Lower leg skin (tissue), 4 donors: ENCODE results near the gene HOXC9. TPM values are rescaled to one million over a fixed set of nuclear protein-coding genes. Genes with fewer than 3 reads are reported as not detected.

ENCODE experiments used
- DNase-seq, 2 donors: peaks; one replicate each; pipeline ENCODE4 v3.0.0-alpha.2; 2019; ENCODE audit warnings: low spot score in 2 of 2
- H3K4me3 ChIP-seq: fragments of 200-600 bp; sonication (generic); 2 replicates; pipeline ENCODE4 v1.5.1; 2017; ENCODE audit warnings: mild to moderate bottlenecking, low read depth; ENCODE audit not compliant: poor library complexity, severe bottlenecking
- POLR2A ChIP-seq, 2 donors: fragments of 450-650 bp; IDR thresholded peaks; one replicate each; pipeline ENCODE4 v1.6.1; 2016 to 2017; ENCODE audit warnings: antibody characterized with exemption in 2 of 2, mild to moderate bottlenecking in 1 of 2, moderate library complexity in 1 of 2
- WGBS, 2 donors: methylation state at CpG; one replicate each; pipeline ENCODE4 v1.1.5; 2018; 5-methylcytosine and 5-hydroxymethylcytosine counted together
- intact Hi-C: fragments of 100-400 bp; cut with DNase I; formaldehyde crosslinking; loops from one replicate; pipeline ENCODE4 v1.15.0; 2023; ENCODE audit warnings: low total_unique reads
- total RNA-seq, 4 donors: library from RNA; depleted of rRNA; stranded (reverse); fragments of >200 nt; gene quantifications; one replicate each; pipeline ENCODE4 v1.1.0, GENCODE V29; 2016
- TF ChIP-seq, protein P1 (sequence below), 3 donors: fragments of 450-650 bp; IDR thresholded peaks; one replicate each; pipeline ENCODE4 v1.5.1; 2016; ENCODE audit warnings: antibody characterized with exemption in 3 of 3, mild to moderate bottlenecking in 3 of 3, moderate library complexity in 2 of 3

The HOXC9 gene
- total RNA-seq, 4 donors from 2014 or later, result 9.6 to 16.8 (median 11.7) TPM

DNA sequence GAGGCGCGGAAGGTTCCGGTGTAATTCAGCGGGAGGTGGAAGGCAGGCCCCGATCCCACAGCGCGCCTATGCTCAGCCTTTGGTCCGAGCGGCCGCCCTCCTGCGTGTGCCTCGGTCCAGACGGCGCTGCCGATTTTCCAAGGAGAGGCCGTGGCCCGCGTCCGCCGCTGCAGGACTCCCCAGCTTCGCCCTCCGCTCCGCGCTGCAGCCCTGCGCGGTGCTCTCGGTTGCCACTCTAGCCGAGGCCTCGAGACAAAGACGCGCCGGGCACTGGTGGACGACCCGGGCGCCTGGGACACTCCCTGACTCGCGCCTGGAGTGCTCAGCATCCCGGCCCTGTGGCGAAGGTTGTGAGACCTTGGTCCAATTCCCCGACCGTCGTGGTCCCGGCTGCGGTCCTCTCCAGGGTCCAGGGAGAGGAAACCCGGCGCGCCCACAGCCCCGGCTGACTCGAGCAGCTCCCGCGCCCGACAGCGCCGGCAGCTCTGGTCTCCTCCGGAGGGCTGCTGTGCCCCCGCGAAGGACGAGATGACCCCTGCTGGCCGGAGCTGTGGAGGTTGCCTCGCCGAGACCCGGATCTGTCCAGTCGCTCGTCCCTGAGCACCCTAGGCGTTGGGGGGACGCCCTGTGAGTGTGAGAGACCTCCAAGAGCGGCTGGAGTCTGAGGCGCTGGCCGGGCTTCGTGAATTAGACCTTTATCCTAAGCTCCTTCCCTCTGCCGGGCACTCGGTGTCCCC is 38.8 kb upstream of the HOXC9 start:
- no peak overlapping the region for H3K4me3 ChIP-seq
- intact Hi-C loops, result no loop called here
- no peak for DNase-seq
- WGBS, 2 donors, result 62 to 70% methylated on average over 45 to 56 of the region's 72 CpGs
- no peak for TF ChIP-seq POLR2A (IDR thresholded peaks at IDR 0.05)
- TF ChIP-seq, protein P1, sequence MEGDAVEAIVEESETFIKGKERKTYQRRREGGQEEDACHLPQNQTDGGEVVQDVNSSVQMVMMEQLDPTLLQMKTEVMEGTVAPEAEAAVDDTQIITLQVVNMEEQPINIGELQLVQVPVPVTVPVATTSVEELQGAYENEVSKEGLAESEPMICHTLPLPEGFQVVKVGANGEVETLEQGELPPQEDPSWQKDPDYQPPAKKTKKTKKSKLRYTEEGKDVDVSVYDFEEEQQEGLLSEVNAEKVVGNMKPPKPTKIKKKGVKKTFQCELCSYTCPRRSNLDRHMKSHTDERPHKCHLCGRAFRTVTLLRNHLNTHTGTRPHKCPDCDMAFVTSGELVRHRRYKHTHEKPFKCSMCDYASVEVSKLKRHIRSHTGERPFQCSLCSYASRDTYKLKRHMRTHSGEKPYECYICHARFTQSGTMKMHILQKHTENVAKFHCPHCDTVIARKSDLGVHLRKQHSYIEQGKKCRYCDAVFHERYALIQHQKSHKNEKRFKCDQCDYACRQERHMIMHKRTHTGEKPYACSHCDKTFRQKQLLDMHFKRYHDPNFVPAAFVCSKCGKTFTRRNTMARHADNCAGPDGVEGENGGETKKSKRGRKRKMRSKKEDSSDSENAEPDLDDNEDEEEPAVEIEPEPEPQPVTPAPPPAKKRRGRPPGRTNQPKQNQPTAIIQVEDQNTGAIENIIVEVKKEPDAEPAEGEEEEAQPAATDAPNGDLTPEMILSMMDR (IDR thresholded peaks at IDR 0.05), result no peak

DNA sequence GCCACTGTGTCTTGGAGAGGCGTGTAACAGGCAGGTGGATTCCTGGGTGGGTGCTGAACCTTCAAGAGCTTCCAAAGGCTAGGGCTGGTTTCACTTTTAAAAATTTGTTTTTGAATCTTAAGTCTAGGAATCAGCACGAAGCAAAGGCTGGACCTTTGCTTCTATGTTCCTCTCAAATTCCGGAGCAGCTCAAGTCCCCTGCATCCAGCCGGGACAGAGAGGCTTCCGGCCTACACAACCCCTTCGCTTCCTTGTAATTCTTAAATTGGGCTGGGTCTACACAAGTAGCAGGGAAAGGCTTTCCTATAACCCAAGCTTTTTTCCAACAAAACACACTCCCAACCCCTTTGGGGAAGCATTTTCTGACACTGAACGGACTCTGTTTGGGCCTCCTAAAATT is 37.0 kb upstream of the HOXC9 start:
- DNase-seq, result no peak
- intact Hi-C loops, result no loop called here
- 73 to 74% methylated on average over 7 of the region's 7 CpGs for WGBS, 2 donors
- TF ChIP-seq POLR2A (IDR thresholded peaks at IDR 0.05), result no peak
- TF ChIP-seq, protein P1 (IDR thresholded peaks at IDR 0.05), result no peak
- no peak overlapping the region for H3K4me3 ChIP-seq

DNA sequence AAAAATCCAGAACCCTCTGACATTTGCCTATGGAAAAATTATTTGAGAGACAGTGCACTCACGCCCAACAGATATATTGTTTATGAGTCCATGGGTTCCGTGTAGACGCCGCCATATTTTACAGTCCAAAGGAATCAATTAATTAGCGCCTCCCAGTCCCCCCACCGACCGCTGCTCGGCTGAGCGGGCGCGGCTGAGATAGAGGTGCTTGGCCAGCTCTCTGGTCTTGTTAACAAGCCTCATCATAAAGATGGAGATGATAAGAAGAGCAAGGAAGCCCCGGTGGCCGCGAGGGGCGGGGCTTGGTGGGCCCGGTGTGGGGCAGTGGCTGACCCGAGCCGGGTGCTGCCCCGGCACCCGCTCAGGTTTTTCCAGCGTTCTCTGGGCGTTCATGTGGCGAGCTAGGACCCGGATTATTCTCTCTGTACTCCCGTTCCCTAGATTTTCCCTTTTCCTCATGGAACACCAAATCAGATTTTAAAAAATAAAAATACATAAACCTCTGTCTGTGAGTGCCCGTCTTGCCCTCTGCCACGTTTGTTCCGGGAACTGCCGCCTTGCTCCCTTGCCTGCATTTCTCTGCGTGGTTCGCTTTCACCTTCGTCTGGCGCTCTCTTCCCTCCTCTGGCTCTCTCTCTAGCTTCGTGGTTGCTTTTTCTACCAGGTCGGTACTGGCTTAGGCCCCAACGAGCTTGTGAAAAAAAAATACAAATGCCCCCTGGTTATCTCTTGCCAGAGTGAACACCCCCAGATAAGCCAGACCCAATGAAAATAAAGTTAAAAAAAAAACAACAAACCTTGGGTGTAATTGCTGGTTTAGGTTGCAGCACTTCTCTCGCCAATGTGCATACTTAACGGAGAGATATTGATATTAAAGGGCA is 36.3 kb upstream of the HOXC9 start:
- no peak for DNase-seq
- no peak overlapping the region for H3K4me3 ChIP-seq
- intact Hi-C loops, result no loop called here
- WGBS, 2 donors, result 70 to 71% methylated on average over 38 of the region's 38 CpGs
- TF ChIP-seq, protein P1 (IDR thresholded peaks at IDR 0.05), result no peak
- no peak for TF ChIP-seq POLR2A (IDR thresholded peaks at IDR 0.05)

DNA sequence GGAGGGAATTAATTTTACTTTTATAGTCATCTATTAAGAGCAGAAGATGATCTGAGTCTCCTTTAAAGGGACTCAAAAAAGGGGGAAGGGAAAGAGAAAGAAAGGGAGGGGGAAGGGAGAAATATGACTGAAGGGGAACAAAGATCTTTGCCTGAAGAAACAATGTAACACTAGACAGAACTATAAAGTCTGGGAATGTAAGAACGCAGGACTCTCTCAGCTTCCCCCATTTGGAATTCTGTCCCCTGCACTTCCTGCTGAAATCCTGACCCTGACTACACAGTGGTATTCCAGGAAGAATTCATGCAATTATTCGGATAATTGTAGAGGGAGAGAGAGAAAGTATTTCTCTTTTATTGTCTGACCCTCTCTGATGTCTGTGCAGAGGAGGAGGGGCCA is 35.6 kb upstream of the HOXC9 start:
- no peak overlapping the region for H3K4me3 ChIP-seq
- 60 to 63% methylated on average over 2 of the region's 2 CpGs for WGBS, 2 donors
- intact Hi-C loops, result no loop called here
- TF ChIP-seq, protein P1 (IDR thresholded peaks at IDR 0.05), result no peak
- TF ChIP-seq POLR2A (IDR thresholded peaks at IDR 0.05), result no peak
- DNase-seq, result no peak

DNA sequence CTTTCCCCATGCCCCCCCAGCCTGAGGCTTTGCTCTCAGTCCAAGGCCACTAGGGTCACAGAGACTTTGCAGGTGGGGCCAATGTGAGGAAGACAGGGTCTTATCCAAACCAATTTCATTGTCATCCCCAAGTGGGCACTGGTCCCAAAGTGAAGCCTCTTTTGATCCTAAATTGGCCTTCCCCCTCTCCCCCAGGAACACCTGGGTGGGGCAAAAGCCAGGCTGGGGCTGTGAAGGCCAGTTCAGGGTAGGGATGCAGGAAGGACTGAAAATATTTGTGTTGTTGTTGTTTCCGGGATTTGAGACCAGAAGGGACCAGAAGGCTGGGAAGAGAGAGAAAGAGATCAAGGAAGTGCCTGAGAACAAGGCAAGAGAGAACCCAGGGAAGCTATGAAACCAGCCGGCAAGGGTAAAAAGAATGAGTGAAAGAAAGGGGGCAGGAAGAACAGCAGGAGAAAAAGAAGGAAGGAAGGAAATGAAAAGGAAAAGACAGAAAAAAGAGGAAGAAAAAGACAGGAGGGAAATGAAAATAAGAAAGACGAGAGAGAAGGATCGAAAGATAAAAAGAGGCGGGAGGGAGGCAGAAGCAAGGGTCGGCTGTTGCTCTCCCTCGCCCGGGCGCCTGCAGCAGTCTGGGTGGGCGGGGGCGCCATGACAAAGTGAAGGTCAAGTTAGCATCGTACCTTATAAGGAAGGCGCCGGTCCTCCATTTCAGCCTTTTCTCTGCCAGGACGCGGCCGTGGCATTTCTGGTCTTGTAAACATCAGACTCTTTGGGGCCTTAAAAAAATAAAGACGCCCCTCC is 34.5 kb upstream of the HOXC9 start:
- intact Hi-C loops, result no loop called here
- WGBS, 2 donors, result 41 to 60% methylated on average over 18 of the region's 18 CpGs
- TF ChIP-seq, protein P1 (IDR thresholded peaks at IDR 0.05), result no peak
- DNase-seq, result peak in 1 of 2 donors; percentile 71
- H3K4me3 ChIP-seq, result no peak overlapping the region
